BLaER1 (cell line): Measurements from ENCODE around the gene ZRANB1.

Experiments
- H3K27ac ChIP-seq: shearing (Covaris generic); formaldehyde crosslinking; 2 replicates; pipeline ENCODE4 v1.8.1; 2022
- H3K27me3 ChIP-seq: shearing (Covaris generic); formaldehyde crosslinking; 2 replicates; pipeline ENCODE4 v1.8.1; 2022
- H3K36me3 ChIP-seq: shearing (Covaris generic); formaldehyde crosslinking; 2 replicates; pipeline ENCODE4 v1.8.1; 2022
- H3K4me1 ChIP-seq: shearing (Covaris generic); formaldehyde crosslinking; 2 replicates; pipeline ENCODE4 v1.8.1; 2022
- H3K4me2 ChIP-seq: shearing (Covaris generic); formaldehyde crosslinking; 2 replicates; pipeline ENCODE4 v1.8.1; 2022
- H3K4me3 ChIP-seq: shearing (Covaris generic); formaldehyde crosslinking; 2 replicates; pipeline ENCODE4 v1.8.1; 2022
- H3K9ac ChIP-seq: shearing (Covaris generic); formaldehyde crosslinking; 2 replicates; pipeline ENCODE4 v1.8.1; 2022
- H3K9me3 ChIP-seq: shearing (Covaris generic); formaldehyde crosslinking; 2 replicates; pipeline ENCODE4 v1.8.1; 2022
- H4K20me1 ChIP-seq: shearing (Covaris generic); formaldehyde crosslinking; 2 replicates; pipeline ENCODE4 v1.8.1; 2022
- Cebpa-rat ChIP-seq: shearing (Covaris generic); IDR thresholded peaks from 2 replicates; pipeline ENCODE4 v1.8.1; 2022

Gene ZRANB1

DNA sequence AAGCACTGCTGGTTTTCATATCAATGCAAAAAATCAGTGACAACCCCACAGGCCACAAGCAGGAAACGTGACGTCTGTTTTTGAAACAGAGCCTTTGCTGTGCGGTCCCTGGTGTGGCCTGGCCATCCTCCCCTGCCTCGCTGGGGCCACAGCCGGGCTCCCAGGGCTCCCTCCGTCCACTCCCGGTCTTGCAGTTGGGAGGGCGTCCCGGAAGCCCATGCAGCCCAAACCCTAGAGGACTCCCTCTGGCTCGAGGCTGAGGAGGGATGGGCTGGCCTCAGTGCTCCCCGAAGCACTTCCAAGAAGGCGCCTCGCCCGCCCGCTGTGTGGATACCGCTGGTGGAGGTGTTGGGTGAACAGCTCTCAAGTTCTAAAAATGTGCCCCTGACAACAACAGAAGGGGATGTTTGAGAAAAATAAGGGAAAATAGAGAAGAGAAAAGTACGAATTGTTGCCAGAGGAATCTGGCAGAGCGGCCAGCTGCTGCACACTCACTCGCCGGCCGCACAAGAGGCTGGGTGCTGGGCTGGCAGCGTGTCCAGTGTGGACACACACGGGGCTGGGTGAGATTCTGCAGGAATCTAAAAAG lies 73.5 kb downstream of the ZRANB1 start:
- H3K36me3 ChIP-seq, result peaks cover 91% of the 10 kb centered on the region
- TF ChIP-seq Cebpa-rat, result no peak
- peaks cover 10% of the 10 kb centered on the region for H3K9me3 ChIP-seq
- peaks cover 100% of the 10 kb centered on the region for H4K20me1 ChIP-seq
- H3K4me3 ChIP-seq, result no peak overlapping the region
- H3K4me1 ChIP-seq, result peaks cover 51% of the 10 kb centered on the region
- no peak overlapping the region for H3K4me2 ChIP-seq
- no peak overlapping the region for H3K9ac ChIP-seq
- H3K27me3 ChIP-seq, result no peaks in the 10 kb centered on the region
- H3K27ac ChIP-seq, result peak overlapping the region; percentile 16; the same call in 1 of the 2 replicates

DNA sequence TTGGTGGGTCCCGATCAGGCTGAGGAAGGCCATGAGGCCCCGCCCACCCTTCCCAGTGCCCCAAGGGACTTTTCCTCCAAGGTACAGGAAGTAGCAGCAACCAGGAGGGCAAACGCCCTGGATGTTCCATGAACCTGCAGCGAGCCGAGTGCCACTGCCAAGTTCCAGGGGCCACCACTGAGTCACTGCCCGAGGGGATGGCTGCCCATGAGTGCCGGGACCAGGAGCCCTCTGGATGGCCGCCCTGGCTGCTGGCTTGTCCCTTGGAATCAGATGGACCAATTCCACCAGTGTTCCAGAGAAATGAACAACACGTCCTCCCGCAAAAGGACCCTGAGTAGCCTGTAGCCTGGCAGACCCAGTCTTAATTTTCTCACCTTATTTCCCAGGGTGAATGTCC lies 74.2 kb downstream of the ZRANB1 start:
- no peak overlapping the region for H3K9ac ChIP-seq

GRCh38 chr10:125016611-125017202 lies 74.8 kb downstream of the ZRANB1 start:
- peaks cover 100% of the 10 kb centered on the region for H4K20me1 ChIP-seq

More for the DNA sequence above, 74.2 kb downstream of the ZRANB1 start:
- Histone ChIP-seq H3K9me3 (peaks cover 17% of the 10 kb centered on the region), H3K4me3 (no peak overlapping the region), H3K4me2 (no peak overlapping the region), H3K27ac (no peak overlapping the region), H3K4me1 (peaks cover 58% of the 10 kb centered on the region), H3K36me3 (peaks cover 91% of the 10 kb centered on the region), H3K27me3 (no peaks in the 10 kb centered on the region), H4K20me1 (peaks cover 100% of the 10 kb centered on the region)
- TF ChIP-seq Cebpa-rat, result no peak

GRCh38 chr10:125017547-125018298 lies 75.8 kb downstream of the ZRANB1 start:
- H3K4me3 ChIP-seq, result no peak overlapping the region
- H3K9ac ChIP-seq, result no peak overlapping the region
- no peaks in the 10 kb centered on the region for H3K27me3 ChIP-seq
- peaks cover 91% of the 10 kb centered on the region for H3K36me3 ChIP-seq
- H3K4me1 ChIP-seq, result peaks cover 50% of the 10 kb centered on the region
- no peak for TF ChIP-seq Cebpa-rat
- peaks cover 100% of the 10 kb centered on the region for H4K20me1 ChIP-seq
- H3K4me2 ChIP-seq, result no peak overlapping the region
- peak overlapping the region; percentile 23; the same call in 1 of the 2 replicates for H3K27ac ChIP-seq
- peaks cover 33% of the 10 kb centered on the region for H3K9me3 ChIP-seq

More at GRCh38 chr10:125016611-125017202, 74.8 kb downstream of the ZRANB1 start:
- no peak for TF ChIP-seq Cebpa-rat
- Histone ChIP-seq H3K36me3 (peaks cover 91% of the 10 kb centered on the region), H3K27me3 (no peaks in the 10 kb centered on the region), H3K9me3 (peaks cover 23% of the 10 kb centered on the region), H3K4me1 (peaks cover 60% of the 10 kb centered on the region), H3K27ac (no peak overlapping the region), H3K4me3 (no peak overlapping the region), H3K4me2 (no peak overlapping the region), H3K9ac (no peak overlapping the region)

- Histone ChIP-seq H3K4me1 (peaks cover 49% of the 10 kb centered on the region), H3K9me3 (peaks cover 40% of the 10 kb centered on the region), H3K4me2 (peak overlapping the region; percentile 48), H3K4me3 (no peak overlapping the region), H3K27ac (peak overlapping the region; percentile 43), H3K27me3 (no peaks in the 10 kb centered on the region), H3K36me3 (peaks cover 91% of the 10 kb centered on the region), H3K9ac (peak overlapping the region; percentile 36; the same call in 1 of the 2 replicates), H4K20me1 (peaks cover 100% of the 10 kb centered on the region)
- TF ChIP-seq Cebpa-rat, result no peak
Measured at GRCh38 chr10:125018576-125019143, 76.7 kb downstream of the ZRANB1 start.

DNA sequence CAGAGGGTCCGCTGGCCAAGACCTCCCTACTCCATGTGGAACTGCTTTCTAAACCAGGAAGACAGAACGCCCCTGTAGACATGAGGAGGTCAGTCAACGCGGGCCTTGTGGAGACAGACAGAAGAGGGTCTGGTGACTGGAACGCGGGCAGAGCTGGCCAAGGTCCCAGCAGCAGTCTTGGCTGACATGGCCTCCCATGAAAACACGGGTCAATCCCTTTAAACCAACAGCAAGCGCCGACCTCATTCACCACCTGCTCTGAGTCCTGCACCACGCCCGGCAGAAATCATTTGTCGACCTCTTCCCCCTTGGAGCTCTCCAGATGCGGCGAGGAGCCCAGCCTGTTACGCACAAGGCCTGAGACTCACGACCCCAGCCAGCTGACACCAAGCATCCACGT lies 78.5 kb downstream of the ZRANB1 start:
- Histone ChIP-seq H4K20me1 (peaks cover 100% of the 10 kb centered on the region), H3K4me1 (peaks cover 49% of the 10 kb centered on the region), H3K36me3 (peaks cover 91% of the 10 kb centered on the region), H3K27me3 (no peaks in the 10 kb centered on the region), H3K4me2 (peak overlapping the region; percentile 48; the same call in 1 of the 2 replicates), H3K27ac (no peak overlapping the region), H3K9me3 (peaks cover 40% of the 10 kb centered on the region), H3K9ac (no peak overlapping the region), H3K4me3 (no peak overlapping the region)
- no peak for TF ChIP-seq Cebpa-rat

DNA sequence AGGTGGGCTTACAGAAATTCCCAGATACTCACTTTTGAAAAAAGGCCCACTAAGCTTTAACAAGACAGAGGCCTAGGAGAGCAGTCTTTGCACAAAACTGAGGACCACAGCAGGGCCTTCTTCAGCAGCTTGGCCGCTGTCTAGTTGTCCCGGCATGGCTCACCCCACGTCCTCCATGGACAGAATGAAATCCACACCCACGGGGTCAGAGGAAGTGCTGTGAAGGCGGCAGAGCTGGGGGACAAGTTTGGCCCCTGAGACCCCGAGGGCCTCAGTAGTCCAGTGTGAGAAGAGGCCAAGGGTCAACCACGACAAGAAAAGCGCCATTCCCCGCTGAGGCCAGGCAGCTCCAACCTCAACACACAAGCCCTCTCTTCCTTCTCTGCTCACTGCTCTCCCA lies 78.9 kb downstream of the ZRANB1 start:
- Histone ChIP-seq H4K20me1 (peaks cover 100% of the 10 kb centered on the region), H3K4me3 (peak overlapping the region; percentile 15; the same call in 1 of the 2 replicates), H3K36me3 (peaks cover 91% of the 10 kb centered on the region), H3K9me3 (peaks cover 40% of the 10 kb centered on the region), H3K4me1 (peaks cover 49% of the 10 kb centered on the region), H3K4me2 (no peak overlapping the region), H3K9ac (no peak overlapping the region), H3K27me3 (no peaks in the 10 kb centered on the region), H3K27ac (no peak overlapping the region)
- no peak for TF ChIP-seq Cebpa-rat

GRCh38 chr10:125021686-125022344 lies 79.9 kb downstream of the ZRANB1 start:
- TF ChIP-seq Cebpa-rat, result no peak
- Histone ChIP-seq H3K27me3 (no peaks in the 10 kb centered on the region), H3K36me3 (peaks cover 93% of the 10 kb centered on the region), H3K9me3 (peaks cover 40% of the 10 kb centered on the region), H3K9ac (no peak overlapping the region), H3K27ac (no peak overlapping the region), H3K4me1 (peaks cover 42% of the 10 kb centered on the region), H3K4me2 (no peak overlapping the region), H4K20me1 (peaks cover 100% of the 10 kb centered on the region), H3K4me3 (no peak overlapping the region)

DNA sequence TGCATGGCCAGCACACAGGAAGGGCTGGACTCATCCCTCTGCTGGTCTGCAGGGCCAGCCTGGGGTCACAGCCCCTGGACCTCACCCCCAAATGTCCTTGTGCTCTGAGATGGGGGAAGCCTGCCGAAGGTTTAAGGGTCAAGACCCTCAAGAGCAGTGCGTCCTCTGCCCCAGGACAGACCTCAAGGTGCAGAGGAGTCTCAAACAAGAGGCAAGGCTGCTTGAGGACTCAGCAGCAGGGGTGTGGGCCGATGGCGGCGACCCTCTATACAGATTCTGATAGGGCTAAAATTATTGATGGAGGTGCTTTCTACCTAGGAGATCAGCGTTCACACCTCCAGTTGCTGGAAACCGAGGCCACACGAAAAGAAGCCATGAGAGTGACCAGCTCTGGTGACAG lies 80.7 kb downstream of the ZRANB1 start:
- Histone ChIP-seq H3K4me2 (no peak overlapping the region), H3K36me3 (peaks cover 93% of the 10 kb centered on the region), H3K9me3 (peaks cover 40% of the 10 kb centered on the region), H3K27me3 (no peaks in the 10 kb centered on the region), H3K4me3 (no peak overlapping the region), H3K27ac (no peak overlapping the region), H3K9ac (no peak overlapping the region), H3K4me1 (peaks cover 37% of the 10 kb centered on the region), H4K20me1 (peaks cover 100% of the 10 kb centered on the region)
- TF ChIP-seq Cebpa-rat, result no peak
